GM19324 (cell line): ENCODE data around the gene TMEM217.
A peak's percentile ranks its signal among the peaks of the same experiment; 100 is the strongest.
"Not testable (repeated sequence)": the region's sequence is repeated elsewhere in the genome, so short reads cannot be mapped to it uniquely, and the experiment has no call there.

Source experiments
- ATAC-seq: cut with Tn5 transposase; IDR thresholded peaks from one replicate; pipeline ENCODE4 v1.9.1; 2021; ENCODE audit warnings: mild to moderate bottlenecking, moderate library complexity; ENCODE audit not compliant: unreplicated experiment, low FRiP score

The TMEM217 gene

GRCh38 chr6:37187321-37188022, 70.5 kb downstream of the TMEM217 start:
- ATAC-seq: no peak

DNA sequence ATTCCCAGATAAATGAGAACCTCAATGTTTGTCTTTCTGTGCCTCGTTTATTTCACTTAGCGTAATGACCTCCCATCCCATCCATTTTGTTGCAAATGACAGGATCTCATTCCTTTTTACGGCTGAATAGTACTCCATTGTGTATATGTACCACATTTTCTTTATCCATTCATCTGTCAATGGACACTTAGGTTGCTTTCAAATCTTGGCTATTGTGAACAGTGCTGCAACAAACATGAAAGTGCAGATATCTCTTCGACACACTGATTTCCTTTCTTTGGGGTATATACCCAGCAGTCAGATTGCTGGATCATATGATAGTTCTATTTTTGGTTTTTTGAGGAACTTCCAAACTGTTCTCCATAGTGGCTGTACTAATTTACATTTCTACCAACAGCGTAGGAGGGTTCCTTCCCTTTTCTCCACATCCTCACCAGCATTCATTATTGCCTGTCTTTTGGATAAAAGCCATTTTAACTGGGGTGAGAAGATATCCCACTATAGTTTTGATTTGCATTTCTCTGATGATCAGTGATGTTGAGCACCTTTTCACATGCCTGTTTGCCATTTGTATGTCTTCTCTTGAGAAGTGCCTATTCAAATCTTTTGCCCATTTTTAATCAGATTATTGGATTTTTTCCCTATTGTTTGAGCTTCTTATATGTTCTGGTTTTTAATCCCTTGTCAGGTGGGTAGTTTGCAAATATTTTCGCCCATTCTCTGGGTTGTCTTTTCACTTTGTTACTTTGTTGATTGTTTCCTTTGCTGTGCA, 71.8 kb downstream of the TMEM217 start:
- not testable (repeated sequence) for ATAC-seq

DNA sequence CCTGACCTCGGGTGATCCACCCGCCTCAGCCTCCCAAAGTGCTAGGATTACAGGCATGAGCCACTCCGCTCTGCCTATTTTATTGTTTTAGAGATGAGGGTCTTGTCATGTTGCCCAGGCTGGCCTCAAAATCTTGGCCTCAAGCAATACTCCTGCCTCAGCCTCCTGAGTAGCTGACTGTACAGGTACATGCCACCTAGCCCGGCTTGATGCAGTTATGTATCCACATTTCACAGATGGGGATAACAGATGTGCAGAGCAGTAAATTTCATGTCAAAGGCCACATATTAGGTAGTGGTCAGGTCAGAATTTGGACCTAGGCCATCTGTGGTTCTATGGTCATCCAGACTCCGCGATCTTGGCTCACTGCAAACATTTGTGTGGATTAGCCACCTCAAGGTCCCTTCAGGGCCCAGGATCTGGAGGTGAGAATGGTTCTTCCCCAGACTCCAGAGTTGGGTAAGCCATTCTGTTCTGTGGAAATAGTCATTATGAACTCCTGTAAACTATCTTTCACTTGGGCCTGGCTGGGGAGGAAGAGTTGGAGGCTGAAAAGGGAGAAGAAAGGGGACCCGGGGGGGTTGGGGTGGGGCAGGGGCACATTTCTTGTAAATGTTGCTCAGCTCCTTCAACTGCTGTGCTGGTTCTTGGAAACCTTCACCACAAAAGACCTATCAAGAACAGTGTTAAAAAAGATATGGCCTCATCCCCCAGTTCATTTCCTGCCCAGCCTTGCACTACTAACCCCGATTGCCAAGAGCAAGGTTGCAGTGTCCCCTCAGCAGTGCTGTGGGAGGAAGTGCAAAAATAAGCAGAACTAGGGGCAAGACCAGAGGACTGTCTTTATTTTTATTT, 75.0 kb downstream of the TMEM217 start:
- ATAC-seq: no peak

- ATAC-seq: not testable (repeated sequence)
Measured at GRCh38 chr6:37180610-37181009, 77.3 kb downstream of the TMEM217 start.

- ATAC-seq: no peak
Measured at GRCh38 chr6:37180075-37180474, 77.9 kb downstream of the TMEM217 start.

GRCh38 chr6:37177935-37178517, 79.9 kb downstream of the TMEM217 start:
- ATAC-seq: no peak

DNA sequence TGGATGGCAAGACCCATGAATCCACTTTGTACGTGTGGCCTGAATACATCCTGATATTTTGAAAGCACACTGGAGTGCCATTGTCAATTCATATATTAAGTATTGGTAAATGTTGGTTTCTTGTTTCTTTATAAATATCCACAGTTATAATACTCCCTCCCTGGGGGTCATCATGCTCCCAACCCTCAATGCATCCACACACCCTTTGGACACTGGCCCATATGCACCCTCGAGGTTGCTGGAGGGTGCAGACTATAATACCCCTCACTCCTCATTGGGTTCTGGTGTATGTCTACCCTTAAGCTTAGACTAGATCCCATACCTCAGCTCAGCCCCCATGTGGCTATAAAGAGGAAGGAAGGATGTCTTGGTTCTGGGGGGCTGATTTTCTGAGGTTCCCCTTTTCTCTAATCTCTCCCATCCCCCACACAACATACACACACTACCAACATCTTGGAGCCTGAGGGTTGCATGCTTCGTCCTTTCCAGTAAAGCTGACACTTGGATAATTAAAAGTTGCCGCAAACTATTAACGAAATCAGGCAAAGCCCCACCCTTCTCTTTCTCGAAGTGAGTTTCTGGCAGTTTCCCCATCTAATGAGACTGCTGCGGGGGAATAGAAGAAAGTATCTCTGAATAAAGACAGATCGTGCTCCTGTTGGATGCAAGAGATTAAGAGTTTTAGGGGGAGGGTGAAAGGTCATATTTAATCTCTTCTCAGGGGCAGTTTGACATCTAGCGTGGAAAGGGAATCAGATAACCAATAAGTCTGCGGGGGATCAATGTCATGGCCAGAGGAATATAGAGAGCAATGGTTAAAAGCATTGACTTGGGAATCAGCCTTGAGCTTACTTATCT, 80.6 kb downstream of the TMEM217 start:
- ATAC-seq: no peak

GRCh38 chr6:37176268-37177076, 81.5 kb downstream of the TMEM217 start:
- ATAC-seq: no peak

- peak; percentile 43 for ATAC-seq
Measured at GRCh38 chr6:37175332-37176267, 82.3 kb downstream of the TMEM217 start.

GRCh38 chr6:37174515-37175331, 83.2 kb downstream of the TMEM217 start:
- ATAC-seq: no peak

DNA sequence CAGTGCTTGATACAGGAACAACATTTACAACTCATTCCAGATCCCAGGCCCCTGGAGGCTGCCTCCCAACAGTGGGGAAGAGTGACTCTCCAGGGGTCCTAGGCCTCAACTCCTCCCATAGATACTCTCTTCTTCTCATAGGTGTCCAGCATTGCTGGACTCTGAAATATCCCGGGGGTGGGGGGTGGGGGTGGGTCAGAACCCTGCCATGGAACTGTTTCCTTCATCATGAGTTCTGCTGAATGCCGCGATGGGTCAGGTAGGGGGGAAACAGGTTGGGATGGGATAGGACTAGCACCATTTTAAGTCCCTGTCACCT, 83.8 kb downstream of the TMEM217 start:
- ATAC-seq: no peak

GRCh38 chr6:37173493-37174195, 84.3 kb downstream of the TMEM217 start:
- ATAC-seq: no peak

DNA sequence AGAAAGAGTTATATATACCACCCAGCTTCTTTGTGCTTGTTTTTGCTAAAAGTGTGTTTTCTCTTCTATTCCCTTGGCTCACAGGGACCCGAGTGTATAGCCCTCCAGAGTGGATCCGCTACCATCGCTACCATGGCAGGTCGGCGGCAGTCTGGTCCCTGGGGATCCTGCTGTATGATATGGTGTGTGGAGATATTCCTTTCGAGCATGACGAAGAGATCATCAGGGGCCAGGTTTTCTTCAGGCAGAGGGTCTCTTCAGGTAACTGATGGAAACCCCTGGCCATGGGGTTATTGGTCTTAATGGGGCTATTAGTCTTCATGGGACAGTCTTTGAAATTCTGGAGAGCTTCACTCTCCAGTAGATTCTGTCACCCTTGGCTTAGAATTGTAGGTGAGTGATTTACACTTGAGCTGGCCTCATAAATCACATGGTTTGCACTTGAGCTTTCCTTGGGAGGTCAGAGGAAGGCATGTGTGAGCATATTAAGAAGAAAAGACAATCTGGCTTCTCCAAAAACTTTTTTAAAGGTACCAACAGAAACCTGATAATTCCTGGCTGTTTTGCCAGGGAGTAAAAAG, 84.9 kb downstream of the TMEM217 start:
- no peak for ATAC-seq

DNA sequence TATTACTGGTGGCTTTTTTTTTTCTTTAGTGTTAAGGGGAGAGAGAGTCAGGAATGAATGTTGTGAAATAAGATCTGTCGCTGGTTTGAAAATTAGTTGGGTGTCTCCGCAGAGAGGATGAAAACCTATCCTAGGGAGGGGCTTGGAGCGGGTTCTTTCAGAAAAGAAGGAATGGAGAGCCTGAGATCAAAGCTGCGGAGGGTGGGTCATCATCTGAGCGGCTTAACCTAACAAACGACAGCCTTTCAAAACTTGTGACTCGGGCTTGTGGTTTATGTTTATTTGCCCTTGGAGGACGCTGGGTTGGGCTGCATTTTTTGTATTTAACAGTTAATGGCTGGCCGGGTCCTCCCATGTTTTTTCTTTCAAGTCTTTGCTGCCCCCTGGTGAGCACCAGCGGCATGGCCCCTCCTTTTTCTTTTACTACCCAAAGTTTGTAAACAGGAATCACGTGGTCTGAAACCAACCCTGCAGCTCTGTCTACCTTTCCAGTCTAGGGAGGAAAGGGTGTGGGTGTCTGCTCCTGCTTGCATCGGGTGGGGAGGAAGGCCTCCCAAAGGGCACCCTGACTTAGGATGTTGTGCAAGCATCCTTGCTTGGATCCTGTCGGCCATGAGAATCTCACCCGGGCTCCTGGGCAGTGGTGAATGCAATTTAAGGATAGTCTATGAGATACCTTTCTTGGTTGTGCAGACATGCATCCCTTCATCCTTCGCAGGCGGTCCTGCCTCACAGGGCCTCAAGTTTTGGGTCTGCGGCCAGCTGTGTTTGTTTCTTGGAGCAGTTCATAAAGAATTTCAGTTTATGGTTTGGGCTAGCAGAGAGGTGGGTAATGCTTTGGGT, 85.8 kb downstream of the TMEM217 start:
- ATAC-seq: no peak

GRCh38 chr6:37171201-37171969, 86.6 kb downstream of the TMEM217 start:
- ATAC-seq: no peak
